ENCODE results near the gene SPATA31C1. TPM values are rescaled to one million over a fixed set of nuclear protein-coding genes. Genes with fewer than 3 reads are reported as not detected.

Gene SPATA31C1
- total RNA-seq, 1 experiment from 2014 or later = not detected

DNA sequence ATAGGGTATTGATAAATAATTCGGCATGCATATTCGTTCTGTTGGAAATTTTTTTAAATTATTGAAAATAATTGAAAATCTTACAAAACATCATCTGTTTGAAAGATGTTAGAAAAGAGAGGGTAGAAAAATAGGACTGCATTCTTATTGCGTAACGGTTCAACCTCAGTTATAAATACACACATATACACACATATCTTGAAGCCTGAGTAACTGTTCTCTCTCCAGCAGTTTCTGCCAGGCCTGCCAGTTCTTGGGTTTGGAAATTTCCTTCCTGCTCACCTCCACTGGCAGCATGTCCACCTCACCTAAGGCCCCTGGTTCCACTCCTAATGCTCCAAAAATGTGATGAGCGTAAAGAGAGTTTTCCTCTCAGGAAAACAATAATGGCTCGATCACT lies 26.0 kb upstream of the SPATA31C1 start (continued):
- no peak for TF ChIP-seq REST (IDR thresholded peaks at IDR 0.05; ENCODE audit: low read depth)

DNA sequence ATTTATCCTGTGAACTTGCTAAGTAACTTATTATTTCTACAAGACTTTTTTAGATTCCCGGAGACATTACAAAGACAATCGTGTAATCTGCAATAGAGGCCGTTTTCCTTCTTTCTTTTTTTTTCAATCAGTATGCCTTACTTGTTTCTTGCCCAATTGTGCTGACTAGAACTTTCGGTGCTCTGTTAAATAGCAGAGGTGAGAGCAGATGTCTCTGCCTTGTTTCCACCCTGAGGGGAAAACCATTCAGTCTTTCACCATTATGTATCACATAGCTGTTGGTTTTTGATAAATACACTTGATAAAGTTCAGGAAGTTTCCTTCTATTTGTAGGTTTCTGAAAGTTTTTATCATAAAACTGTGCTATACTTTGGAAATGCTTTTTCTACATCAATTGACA lies 24.8 kb upstream of the SPATA31C1 start:
- no peak overlapping the region for H3K9ac ChIP-seq (ENCODE audit: low read length)
- CTCF ChIA-PET = no interaction called here
- no peak overlapping the region for H2AFZ ChIP-seq (ENCODE audit: low read depth, low read length, poor library complexity, severe bottlenecking)
- no peak overlapping the region for H3K4me2 ChIP-seq (ENCODE audit: low read length)
- H3K36me3 ChIP-seq (ENCODE audit: control insufficient read depth in 1 of 2, insufficient read depth in 2 of 2, low read length in 2 of 2) = no peaks in the 10 kb centered on the region
- no peak overlapping the region for H3K4me3 ChIP-seq (replicated peaks in 1 of 2; ENCODE audit: low read depth in 1 of 2, low read length in 2 of 2)
- H3K4me1 ChIP-seq (ENCODE audit: control insufficient read depth in 1 of 2, insufficient read depth in 2 of 2, low read length in 2 of 2) = no peaks in the 10 kb centered on the region
- H3K27ac ChIP-seq (ENCODE audit: low read depth, low read length) = no peak overlapping the region
- intact Hi-C loops (cut with micrococcal nuclease) = no loop called here
- no peak for DNase-seq (ENCODE audit: low read depth, low spot score)
- BruUV-seq (replicated peaks) = no TSS peak
- no peaks in the 10 kb centered on the region for H4K20me1 ChIP-seq (ENCODE audit: insufficient read depth)
- no peaks in the 10 kb centered on the region for H3K9me2 ChIP-seq (ENCODE audit: insufficient read depth)
- TF ChIP-seq, protein P1, sequence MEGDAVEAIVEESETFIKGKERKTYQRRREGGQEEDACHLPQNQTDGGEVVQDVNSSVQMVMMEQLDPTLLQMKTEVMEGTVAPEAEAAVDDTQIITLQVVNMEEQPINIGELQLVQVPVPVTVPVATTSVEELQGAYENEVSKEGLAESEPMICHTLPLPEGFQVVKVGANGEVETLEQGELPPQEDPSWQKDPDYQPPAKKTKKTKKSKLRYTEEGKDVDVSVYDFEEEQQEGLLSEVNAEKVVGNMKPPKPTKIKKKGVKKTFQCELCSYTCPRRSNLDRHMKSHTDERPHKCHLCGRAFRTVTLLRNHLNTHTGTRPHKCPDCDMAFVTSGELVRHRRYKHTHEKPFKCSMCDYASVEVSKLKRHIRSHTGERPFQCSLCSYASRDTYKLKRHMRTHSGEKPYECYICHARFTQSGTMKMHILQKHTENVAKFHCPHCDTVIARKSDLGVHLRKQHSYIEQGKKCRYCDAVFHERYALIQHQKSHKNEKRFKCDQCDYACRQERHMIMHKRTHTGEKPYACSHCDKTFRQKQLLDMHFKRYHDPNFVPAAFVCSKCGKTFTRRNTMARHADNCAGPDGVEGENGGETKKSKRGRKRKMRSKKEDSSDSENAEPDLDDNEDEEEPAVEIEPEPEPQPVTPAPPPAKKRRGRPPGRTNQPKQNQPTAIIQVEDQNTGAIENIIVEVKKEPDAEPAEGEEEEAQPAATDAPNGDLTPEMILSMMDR (IDR thresholded peaks at IDR 0.05 in 2 of 3, conservative IDR thresholded peaks at IDR 0.05 in 1 of 3; ENCODE audit: borderline replicate concordance in 1 of 3, insufficient read depth in 1 of 3, low read depth in 2 of 3, low read length in 2 of 3) = no peak
- TF ChIP-seq POLR2AphosphoS5 (IDR thresholded peaks at IDR 0.05; ENCODE audit: low read depth, low read length) = no peak
- no peak for TF ChIP-seq RAD21 (IDR thresholded peaks at IDR 0.05; ENCODE audit: low read depth)
- TF ChIP-seq JUND (IDR thresholded peaks at IDR 0.05) = no peak
- TF ChIP-seq REST (IDR thresholded peaks at IDR 0.05; ENCODE audit: low read depth) = no peak
- no peak for TF ChIP-seq TCF7L2 (IDR thresholded peaks at IDR 0.05; ENCODE audit: borderline replicate concordance, extremely low read depth, insufficient read depth, insufficient read length)
- TF ChIP-seq ATF3 (IDR thresholded peaks at IDR 0.05) = no peak
- no peak for TF ChIP-seq CEBPB (IDR thresholded peaks at IDR 0.05; ENCODE audit: low read depth)
- TF ChIP-seq, protein P2, sequence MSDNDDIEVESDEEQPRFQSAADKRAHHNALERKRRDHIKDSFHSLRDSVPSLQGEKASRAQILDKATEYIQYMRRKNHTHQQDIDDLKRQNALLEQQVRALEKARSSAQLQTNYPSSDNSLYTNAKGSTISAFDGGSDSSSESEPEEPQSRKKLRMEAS (IDR thresholded peaks at IDR 0.05) = no peak
- no peaks in the 10 kb centered on the region for H3K79me2 ChIP-seq (ENCODE audit: insufficient read depth, low read length)
- no peaks in the 10 kb centered on the region for H3K9me3 ChIP-seq (ENCODE audit: control insufficient read depth in 1 of 2, insufficient read depth in 1 of 2, low read depth in 1 of 2, low read length in 2 of 2)
- POLR2A ChIA-PET = no interaction called here
- no peak for ATAC-seq
- RAD21 ChIA-PET (ENCODE audit: low non-redundant PET in 1 of 2, low total read pairs in 2 of 2, uncharacterized antibody in 2 of 2, unreplicated experiment in 2 of 2) = no interaction called here
- no peaks in the 10 kb centered on the region for H3K27me3 ChIP-seq (ENCODE audit: insufficient read depth, low read length)

Measured in HCT116 (cell line).